Adrenal gland (tissue), 12 donors: ENCODE data around the gene CREG1. TPM values are rescaled to one million over a fixed set of nuclear protein-coding genes. Genes with fewer than 3 reads are reported as not detected.

ENCODE experiments used
- DNase-seq, 7 donors: peaks; one replicate each; pipeline ENCODE4 v3.0.0-alpha.2; 2019 to 2020
- H3K27ac ChIP-seq, 5 donors: fragments of 200-600 bp; sonication (generic) in 4 of 5; 1 replicate in 3 of 5; 2 replicates in 2 of 5; pipeline versions ENCODE4 v1.5.1 to v1.8.0; 2016 to 2020; ENCODE audit warnings: mild to moderate bottlenecking in 1 of 5
- H3K27me3 ChIP-seq: fragments of 200-600 bp; 2 replicates; pipeline ENCODE4 v1.8.0; 2021
- H3K36me3 ChIP-seq, 2 donors: fragments of 200-600 bp; replicated peaks in 1 of 2; 1 replicate in 1 of 2; 2 replicates in 1 of 2; pipeline versions ENCODE4 v1.5.1 to v1.8.0; 2018 to 2022
- H3K4me1 ChIP-seq, 2 donors: fragments of 200-600 bp; replicated peaks in 1 of 2; 1 replicate in 1 of 2; 2 replicates in 1 of 2; pipeline versions ENCODE4 v1.5.1 to v1.8.0; 2018 to 2021
- H3K4me3 ChIP-seq, 4 donors: fragments of 200-600 bp; sonication (generic) in 3 of 4; one replicate each; pipeline ENCODE4 v1.5.1; 2016 to 2018
- H3K9me3 ChIP-seq, 3 donors: fragments of 200-600 bp; sonication (generic) in 1 of 3; replicated peaks in 1 of 3; 1 replicate in 2 of 3; 2 replicates in 1 of 3; pipeline versions ENCODE4 v1.5.1 to v1.8.0; 2016 to 2021
- CTCF ChIP-seq, 6 experiments: fragments of 450-650 bp in 4 of 6; fragments of 200-600 bp in 2 of 6; sonication (generic) in 1 of 6; IDR thresholded peaks; 1 replicate in 5 of 6; 2 replicates in 1 of 6; pipeline versions ENCODE4 v1.5.1 to v1.8.0; 2016 to 2021; ENCODE audit warnings: antibody characterized with exemption in 6 of 6, mild to moderate bottlenecking in 2 of 6, moderate library complexity in 1 of 6
- POLR2A ChIP-seq, 2 donors: fragments of 450-650 bp; IDR thresholded peaks; one replicate each; pipeline ENCODE4 v1.6.1; 2017; ENCODE audit warnings: antibody characterized with exemption in 2 of 2, mild to moderate bottlenecking in 2 of 2, moderate library complexity in 1 of 2
- WGBS, 4 donors: extraction: QIAGEN DNeasy Blood & Tissue Kit in 2 of 4; methylation state at CpG; one replicate each; pipeline versions ENCODE4 v1.1.5 to v1.1.7; 2013 to 2017; 5-methylcytosine and 5-hydroxymethylcytosine counted together
- intact Hi-C, 2 donors: fragments of 100-400 bp; cut with DNase I; formaldehyde crosslinking; loops; one replicate each; pipeline versions ENCODE4 v1.14.1 to v1.15.0; 2022 to 2023
- polyA plus RNA-seq, 3 donors: library from polyadenylated mRNA; stranded (reverse); fragments of 200-250 nt in 2 of 3; fragments of 350-450 nt in 1 of 3; fragmentation: Illumina TruSeq in 1 of 3; extraction: RNeasy Lipid Tissue Mini Kit (QIAGEN cat#74804) in 1 of 3; gene quantifications; one replicate each; pipeline ENCODE4 v1.2.3, GENCODE V29; 2013 to 2014
- total RNA-seq, 9 donors: library from RNA; depleted of rRNA in 4 of 9; stranded (reverse); fragments of >200 nt in 4 of 9; fragments of 120-200 nt in 1 of 9; fragmentation: NEBNext Ultra II Directional in 1 of 9; extraction: Animal tissue kit (Norgen Biotek cat#: 25700) in 1 of 9; gene quantifications; one replicate each; pipeline versions ENCODE4 v1.1.0 to v1.2.4, GENCODE V29; 2013 to 2023
- donor health status: healthy with polysubstance abuse.
- donor health status: Bipolar disorder and iron deficiency.
- donor health status: DM: yes; HTN: yes; CAD: no.
- donor health status: DM: no; HTN: no; CAD: no.
- donor health status: DM: no; HTN: no; CAD: no.
- donor health status: DM: yes; HTN: yes; CAD: no.

Gene CREG1
- total and polyA plus RNA-seq, 12 donors: 69.8 to 605 (median 227) TPM

- intact Hi-C loops: no loop called here
- 83 to 95% (median 90%) methylated on average over 14 of the region's 14 CpGs for WGBS, 4 donors
- no peaks in the 10 kb centered on the region for H3K36me3 ChIP-seq
- H3K27me3 ChIP-seq: no peaks in the 10 kb centered on the region
- peak within 1 kb of the TSS in 2 of 5 donors; percentile 40 to 83 for H3K27ac ChIP-seq
- DNase-seq: no peak
- no peaks in the 10 kb centered on the region for H3K4me1 ChIP-seq
- no peak for TF ChIP-seq CTCF (IDR thresholded peaks at IDR 0.05)
- TF ChIP-seq POLR2A (IDR thresholded peaks at IDR 0.05): no peak
- no peak within 1 kb of the TSS for H3K4me3 ChIP-seq
- H3K9me3 ChIP-seq: no peaks in the 10 kb centered on the region
Measured at GRCh38 chr1:167518331-167518700, 35.2 kb downstream of the CREG1 start, which contains the start of gene CD247. TSS of gene CD247 (minus strand) at chr1:167518529. CDS start at chr1:167518465, 64 bp downstream.

- peak overlapping the region in 2 of 5 donors; percentile 40 to 83 for H3K27ac ChIP-seq
- no peaks in the 10 kb centered on the region for H3K36me3 ChIP-seq
- intact Hi-C loops: no loop called here
- 51 to 72% (median 60%) methylated on average over 26 to 30 of the region's 30 CpGs for WGBS, 4 donors
- H3K9me3 ChIP-seq: no peaks in the 10 kb centered on the region
- no peak overlapping the region for H3K4me3 ChIP-seq
- TF ChIP-seq POLR2A (IDR thresholded peaks at IDR 0.05) (peak in 1 of 2 donors; percentile 45), CTCF (IDR thresholded peaks at IDR 0.05) (no peak)
- H3K4me1 ChIP-seq: no peaks in the 10 kb centered on the region
- peak; percentile 81 to 94 (median 92) for DNase-seq
- no peaks in the 10 kb centered on the region for H3K27me3 ChIP-seq
Measured at GRCh38 chr1:167517535-167518330, 35.8 kb downstream of the CREG1 start.

GRCh38 chr1:167516404-167517388, 36.9 kb downstream of the CREG1 start:
- Histone ChIP-seq H3K4me1 (no peaks in the 10 kb centered on the region), H3K27me3 (no peaks in the 10 kb centered on the region), H3K4me3 (no peak overlapping the region), H3K9me3 (no peaks in the 10 kb centered on the region), H3K36me3 (no peaks in the 10 kb centered on the region), H3K27ac (peak overlapping the region in 2 of 5 donors; percentile 40 to 83)
- TF ChIP-seq POLR2A (IDR thresholded peaks at IDR 0.05) (no peak), CTCF (IDR thresholded peaks at IDR 0.05) (no peak)
- WGBS, 4 donors: 84 to 93% (median 86%) methylated on average over 15 to 19 of the region's 19 CpGs
- DNase-seq: no peak
- intact Hi-C loops: no loop called here

GRCh38 chr1:167515893-167516321, 37.7 kb downstream of the CREG1 start:
- Histone ChIP-seq H3K4me1 (no peaks in the 10 kb centered on the region), H3K27me3 (no peaks in the 10 kb centered on the region), H3K36me3 (no peaks in the 10 kb centered on the region), H3K4me3 (no peak overlapping the region), H3K9me3 (no peaks in the 10 kb centered on the region), H3K27ac (no peak overlapping the region)
- no peak for DNase-seq
- intact Hi-C loops: no loop called here
- 89 to 99% (median 92%) methylated on average over 4 of the region's 4 CpGs for WGBS, 4 donors
- TF ChIP-seq POLR2A (IDR thresholded peaks at IDR 0.05): no peak
- TF ChIP-seq CTCF (IDR thresholded peaks at IDR 0.05): no peak
